Measurements from ENCODE around the gene FGG.

The FGG gene
- 0 to 0.11 (median 0) reads per million in 18 experiments for total RNA-seq

DNA sequence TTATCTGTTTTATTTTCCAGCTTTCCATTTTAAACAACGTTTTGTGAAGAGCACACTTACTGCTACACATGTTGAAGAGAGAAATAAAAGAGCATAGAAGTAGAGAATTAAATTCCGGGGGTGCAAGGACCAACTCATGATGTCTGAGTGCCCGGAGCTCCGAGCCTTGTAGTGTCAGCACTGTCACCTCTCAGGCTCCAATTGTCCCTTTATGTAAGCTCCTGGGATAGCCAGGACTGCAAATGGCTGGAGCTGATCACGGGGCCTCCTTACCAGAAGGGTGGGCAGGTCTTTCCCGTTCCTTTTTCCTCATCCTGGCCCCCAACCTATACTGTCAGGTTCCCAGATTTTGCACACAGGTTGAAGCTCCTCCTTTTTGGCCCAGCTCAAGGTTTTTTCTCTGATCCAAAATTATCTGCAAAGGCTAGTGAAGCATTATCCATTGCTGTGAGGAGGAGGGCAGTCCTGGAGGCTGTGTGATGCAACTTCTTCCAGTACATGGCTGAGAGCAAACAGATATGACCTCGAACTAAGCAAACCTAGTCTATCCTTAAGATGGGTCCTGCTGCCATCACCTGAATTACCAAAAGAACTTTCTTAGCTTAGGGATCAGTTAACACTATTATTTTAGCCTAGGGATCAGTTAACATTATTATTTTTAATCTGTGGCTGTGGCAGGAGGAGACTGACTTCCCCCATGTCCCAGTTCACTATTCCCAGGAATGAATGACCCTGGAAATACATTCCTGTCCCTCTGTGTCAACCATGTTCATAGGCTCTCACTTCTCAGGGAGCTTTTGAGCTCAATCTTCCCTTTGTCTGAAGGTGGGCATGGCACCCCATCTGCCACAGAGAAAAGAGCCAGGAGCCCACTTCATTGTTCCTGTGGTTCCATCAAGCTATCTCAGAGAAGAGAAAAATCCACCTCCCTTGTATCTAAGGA lies at the start of gene FGG:
TSS of gene FGG (minus strand) at position 185 of the 943 bp plus-strand sequence. CDS start at position 138, 47 bp downstream.
- no peak for DNase-seq

DNA sequence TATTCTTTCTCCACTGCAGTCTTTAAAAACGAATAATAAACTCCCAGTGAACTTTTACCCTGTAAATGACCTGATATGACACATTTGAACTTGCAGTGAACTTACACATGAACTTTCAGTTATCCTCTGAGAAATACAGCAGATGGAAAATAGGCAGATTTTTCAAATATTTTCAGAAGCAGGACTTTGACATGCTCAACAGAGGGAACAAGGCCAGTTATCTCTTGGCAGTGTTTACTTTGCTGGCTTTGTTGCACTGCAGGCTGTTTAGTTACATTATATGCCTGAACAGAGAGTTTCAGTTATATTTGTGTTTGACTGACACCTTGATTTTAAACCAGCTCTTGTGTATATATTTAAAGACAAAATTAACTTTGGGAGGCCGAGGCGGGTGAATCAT lies 47.6 kb upstream of the FGG start:
- DNase-seq: no peak

DNA sequence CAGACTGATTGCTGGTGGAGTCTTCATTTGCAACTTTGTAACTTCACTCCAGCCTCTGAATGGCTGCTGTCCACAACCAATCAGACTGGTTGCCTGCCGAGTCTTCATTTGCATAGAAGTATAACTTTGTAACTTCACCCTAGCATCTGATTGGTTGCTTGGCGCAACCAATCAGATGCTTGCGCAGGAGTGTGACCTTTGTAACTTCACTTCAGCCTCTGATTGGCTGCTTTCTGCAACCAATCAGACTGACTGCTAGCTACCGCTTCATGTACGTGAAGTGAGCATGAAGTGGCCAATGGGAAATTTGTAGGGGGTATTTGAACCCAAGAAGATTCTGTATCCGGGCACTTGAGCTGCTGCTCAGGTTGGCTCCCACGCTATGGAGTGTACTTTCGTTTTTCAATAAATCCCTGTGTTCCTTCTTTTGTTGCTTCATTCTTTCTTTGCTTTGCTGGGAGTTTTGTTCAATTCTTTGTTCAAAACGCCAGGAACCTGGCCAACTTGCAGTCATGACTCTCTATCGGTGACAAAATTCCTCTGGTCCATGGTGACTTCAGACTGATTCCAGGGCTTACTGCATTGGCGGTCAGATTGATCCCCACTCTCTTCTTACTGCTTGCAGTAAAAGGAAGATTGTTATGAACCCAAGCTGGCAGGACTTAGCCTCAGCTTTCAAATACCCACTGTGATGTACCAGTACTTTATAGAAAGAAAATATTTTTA lies 46.4 kb upstream of the FGG start:
- no peak for DNase-seq

DNA sequence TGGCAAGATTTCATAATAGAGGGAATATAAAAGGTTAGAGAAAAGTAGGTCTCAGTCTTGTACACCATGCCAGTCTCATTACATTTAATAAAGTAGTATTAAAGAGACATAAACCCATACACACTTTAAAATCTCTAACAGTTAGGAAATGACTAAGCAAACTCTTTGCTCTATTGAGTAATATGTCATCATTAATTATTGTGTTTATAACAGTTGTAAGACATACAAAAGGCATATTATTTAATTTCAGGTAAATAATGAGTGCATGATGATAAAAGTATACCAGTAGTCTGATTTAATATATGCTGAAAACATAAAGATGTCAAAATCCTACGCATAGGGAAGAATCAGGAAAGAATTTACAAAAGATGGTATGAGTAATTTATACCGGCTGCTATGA lies 31.0 kb upstream of the FGG start:
- DNase-seq: no peak

DNA sequence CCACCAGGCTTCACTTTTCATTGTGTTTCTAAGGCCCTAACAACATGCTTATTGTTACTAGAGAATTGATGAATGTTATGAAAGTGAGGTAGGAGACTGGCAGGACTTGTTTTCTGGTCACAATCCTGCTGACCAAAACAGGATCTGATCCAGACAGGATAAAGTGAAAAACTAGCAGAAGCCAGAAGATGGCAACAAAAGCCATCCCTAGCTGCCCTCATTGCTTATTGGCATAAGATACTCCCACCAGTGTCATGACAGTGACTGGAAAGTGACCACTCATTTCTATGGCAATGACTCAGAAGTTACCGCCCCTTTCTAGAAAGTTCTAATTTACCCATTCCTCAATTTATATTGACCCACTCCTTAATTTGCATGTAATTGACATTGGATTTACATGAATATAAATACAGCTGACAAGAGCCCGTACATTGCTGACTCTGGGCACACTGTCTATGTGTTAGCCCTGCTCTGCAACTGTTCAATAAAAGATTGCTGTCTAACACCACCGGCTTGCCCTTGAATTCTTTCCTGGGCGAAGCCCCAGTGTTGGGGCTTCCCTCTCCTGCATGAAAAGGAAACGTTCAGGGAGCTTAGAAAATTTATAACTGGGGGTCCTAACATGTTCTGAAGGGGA lies 30.0 kb upstream of the FGG start:
- DNase-seq: no peak

DNA sequence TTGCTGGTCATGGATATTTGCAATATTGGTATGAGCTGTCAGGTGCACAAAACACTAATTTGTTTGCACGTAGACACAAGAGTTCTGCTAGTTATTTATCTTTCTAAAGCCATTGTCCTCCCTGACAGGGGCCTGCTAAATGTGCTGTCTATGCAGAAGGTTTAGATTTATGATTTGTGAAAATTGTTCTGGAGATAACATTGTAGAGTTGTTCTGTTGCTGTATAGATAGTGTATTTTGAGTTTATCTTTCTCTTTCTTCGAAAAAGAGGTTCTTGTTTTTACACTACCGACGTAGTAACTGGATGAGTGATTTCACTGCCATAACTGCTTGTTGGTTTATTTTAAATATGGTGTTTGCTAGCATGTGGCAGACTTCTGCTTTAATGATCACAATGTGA lies 28.5 kb upstream of the FGG start:
- no peak for DNase-seq

DNA sequence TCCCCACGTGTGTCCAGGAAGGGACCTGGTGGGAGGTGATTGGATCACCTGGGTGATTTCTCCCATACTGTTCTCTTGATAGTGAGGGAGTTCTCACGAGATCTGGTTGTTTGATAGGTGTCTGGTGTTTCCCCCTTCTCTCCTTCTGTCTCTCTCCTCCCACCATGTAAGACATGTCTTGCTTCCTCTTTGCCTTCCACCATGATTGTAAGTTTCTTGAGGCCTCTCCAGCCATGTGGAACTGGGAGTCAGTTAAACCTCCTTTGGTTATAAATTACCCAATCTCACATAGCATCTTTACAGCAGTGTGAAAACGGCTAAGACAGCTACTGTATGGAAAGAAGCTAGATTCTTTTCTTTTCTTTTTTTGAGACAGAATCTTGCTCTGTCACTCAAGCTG lies 21.6 kb upstream of the FGG start:
- DNase-seq: no peak

DNA sequence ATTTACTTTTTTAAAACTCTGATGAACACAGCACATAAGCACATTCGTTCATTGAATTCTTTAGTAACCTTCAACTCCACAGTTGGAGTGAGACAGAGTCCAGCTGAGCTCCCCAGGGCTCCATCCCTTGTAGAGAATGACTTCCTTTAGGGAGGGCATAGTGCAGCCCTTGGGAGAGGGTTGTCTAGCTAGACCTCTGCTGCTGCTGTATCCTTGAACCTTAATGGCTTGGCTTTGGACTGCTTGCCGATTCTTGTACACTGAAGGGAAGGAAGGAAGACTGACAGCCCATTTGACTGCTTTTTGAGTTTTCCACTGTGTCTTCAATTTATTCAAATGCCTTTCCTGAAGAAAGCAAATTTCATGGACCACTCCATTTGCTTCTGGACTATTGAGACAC lies 19.4 kb upstream of the FGG start:
- no peak for DNase-seq

GRCh38 chr4:154630324-154630723 lies 17.9 kb upstream of the FGG start:
- DNase-seq: no peak

- no peak for DNase-seq
Observed at GRCh38 chr4:154626793-154627484, 14.5 kb upstream of the FGG start.

GRCh38 chr4:154625971-154626370 lies 13.5 kb upstream of the FGG start:
- DNase-seq: no peak

DNA sequence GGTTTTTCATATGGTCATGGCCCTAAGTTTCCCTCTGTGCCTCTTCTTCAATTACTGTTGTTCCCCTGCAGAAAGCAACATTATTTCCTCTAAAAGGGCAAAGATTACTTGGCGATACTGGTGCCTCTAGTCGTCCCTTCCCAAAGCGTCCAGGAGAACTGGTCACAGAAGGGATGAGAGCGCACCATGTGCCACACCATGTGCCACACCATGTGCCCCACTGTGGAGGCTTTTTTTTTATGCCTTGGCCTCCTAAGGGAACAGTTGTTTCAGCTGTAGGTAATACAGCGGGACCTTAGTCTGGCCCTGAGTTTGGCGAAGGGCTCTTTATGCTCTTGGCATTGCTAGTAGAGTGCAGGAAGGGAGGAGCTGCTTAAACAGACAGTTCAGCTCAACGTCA lies 11.5 kb upstream of the FGG start:
- no peak for DNase-seq

- DNase-seq: no peak
Observed at GRCh38 chr4:154623436-154623835, 11.0 kb upstream of the FGG start.

GRCh38 chr4:154622598-154622997 lies 10.1 kb upstream of the FGG start:
- peak in 1 of 2 donors; percentile 8 for DNase-seq

DNA sequence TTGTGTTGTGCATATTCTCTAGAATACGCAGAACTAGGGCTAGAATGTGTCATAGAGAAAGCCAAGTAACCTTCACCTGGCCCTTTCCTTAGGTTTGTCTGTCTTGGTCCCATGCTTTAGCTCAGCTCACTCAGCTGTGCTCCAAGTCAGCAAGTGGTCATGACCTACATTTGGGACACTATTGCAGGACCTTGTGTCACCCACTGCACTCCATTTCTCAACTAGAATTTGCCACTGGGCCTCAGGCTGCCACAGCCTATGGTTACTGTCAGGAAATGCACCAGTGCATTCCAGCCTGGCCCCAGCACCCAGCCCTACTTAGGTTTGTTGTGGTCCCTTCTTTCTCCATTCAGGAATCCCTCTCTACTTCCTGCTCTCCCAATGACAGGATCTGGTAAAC lies 7.7 kb upstream of the FGG start:
- no peak for DNase-seq

- DNase-seq: peak; percentile 42 to 62
Observed at GRCh38 chr4:154618708-154619315, 6.4 kb upstream of the FGG start.

DNA sequence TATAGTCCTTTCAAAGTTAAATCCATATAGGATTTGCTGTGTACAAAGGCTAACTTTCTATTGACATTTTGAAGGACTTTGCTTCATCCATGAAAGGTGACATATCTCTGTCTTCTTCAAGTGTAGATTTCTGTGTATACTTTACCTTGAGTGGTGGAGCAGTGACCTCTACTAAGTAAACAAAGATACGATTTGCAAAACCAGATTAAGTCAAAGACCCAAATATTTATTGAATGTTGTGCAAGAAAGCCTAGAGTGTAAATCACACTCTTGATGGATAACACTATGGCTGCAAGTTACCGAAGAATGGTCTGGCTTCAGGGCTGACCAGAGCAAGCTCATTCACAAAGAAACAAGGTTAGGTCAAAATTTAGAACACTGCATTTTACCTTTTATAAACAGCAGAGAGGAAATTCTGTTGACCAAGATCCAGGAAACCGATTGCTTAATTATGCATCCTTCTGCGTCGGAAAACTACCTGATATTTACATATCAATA lies 5.4 kb upstream of the FGG start:
- no peak for DNase-seq

DNA sequence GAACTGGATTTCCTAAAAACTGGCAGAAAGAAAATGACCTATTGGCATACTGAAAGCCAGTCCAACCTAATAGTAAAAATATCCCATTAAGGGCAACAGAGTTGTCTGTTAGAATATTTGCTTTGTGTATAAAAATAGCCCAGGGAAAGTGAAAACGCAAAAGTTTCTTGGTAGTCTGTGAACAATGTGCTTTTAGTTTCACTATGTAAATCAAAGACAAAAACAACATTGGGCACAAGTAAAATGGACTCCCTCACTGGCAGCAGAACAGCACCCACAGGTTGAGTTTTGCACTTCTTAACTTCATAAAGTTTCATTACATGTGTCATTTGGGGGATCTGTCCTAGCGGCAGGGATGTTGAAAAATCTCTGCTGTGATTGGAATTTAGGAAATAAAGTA lies 4.3 kb upstream of the FGG start:
- DNase-seq: no peak

- DNase-seq: no peak
Observed at GRCh38 chr4:154616287-154616686, 3.8 kb upstream of the FGG start.

- DNase-seq: no peak
Observed at GRCh38 chr4:154615211-154615610, 2.8 kb upstream of the FGG start.

- DNase-seq: no peak
Observed at GRCh38 chr4:154614306-154614705, 1.9 kb upstream of the FGG start.

GRCh38 chr4:154611833-154612232 lies 623 bp downstream of the FGG start:
- DNase-seq: no peak

All from inflammatory macrophage (primary cell).